Left lobe of liver (tissue), 2 donors: Measurements from ENCODE around the gene TRIL. TPM values are rescaled to one million over a fixed set of nuclear protein-coding genes. Genes with fewer than 3 reads are reported as not detected.

Experiments
- ATAC-seq: fragments of 200-7000 bp; cut with Tn5 transposase; one replicate; pipeline ENCODE4 v1.9.1; 2020; ENCODE audit warnings: mild to moderate bottlenecking, moderate library complexity
- DNase-seq: peaks from one replicate; pipeline ENCODE4 v3.0.0-alpha.2; 2020; ENCODE audit warnings: low spot score
- total RNA-seq: library from RNA; stranded (reverse); gene quantifications from one replicate; pipeline ENCODE4 v1.2.1, GENCODE V29; 2021
- donor health status: DM: no; HTN: no; CAD: no; lungs with moderate emphysema.
- donor health status: DM: no; HTN: yes; CAD: no.

Gene TRIL, protein sequence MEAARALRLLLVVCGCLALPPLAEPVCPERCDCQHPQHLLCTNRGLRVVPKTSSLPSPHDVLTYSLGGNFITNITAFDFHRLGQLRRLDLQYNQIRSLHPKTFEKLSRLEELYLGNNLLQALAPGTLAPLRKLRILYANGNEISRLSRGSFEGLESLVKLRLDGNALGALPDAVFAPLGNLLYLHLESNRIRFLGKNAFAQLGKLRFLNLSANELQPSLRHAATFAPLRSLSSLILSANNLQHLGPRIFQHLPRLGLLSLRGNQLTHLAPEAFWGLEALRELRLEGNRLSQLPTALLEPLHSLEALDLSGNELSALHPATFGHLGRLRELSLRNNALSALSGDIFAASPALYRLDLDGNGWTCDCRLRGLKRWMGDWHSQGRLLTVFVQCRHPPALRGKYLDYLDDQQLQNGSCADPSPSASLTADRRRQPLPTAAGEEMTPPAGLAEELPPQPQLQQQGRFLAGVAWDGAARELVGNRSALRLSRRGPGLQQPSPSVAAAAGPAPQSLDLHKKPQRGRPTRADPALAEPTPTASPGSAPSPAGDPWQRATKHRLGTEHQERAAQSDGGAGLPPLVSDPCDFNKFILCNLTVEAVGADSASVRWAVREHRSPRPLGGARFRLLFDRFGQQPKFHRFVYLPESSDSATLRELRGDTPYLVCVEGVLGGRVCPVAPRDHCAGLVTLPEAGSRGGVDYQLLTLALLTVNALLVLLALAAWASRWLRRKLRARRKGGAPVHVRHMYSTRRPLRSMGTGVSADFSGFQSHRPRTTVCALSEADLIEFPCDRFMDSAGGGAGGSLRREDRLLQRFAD
- 0.18 TPM for total RNA-seq

DNA sequence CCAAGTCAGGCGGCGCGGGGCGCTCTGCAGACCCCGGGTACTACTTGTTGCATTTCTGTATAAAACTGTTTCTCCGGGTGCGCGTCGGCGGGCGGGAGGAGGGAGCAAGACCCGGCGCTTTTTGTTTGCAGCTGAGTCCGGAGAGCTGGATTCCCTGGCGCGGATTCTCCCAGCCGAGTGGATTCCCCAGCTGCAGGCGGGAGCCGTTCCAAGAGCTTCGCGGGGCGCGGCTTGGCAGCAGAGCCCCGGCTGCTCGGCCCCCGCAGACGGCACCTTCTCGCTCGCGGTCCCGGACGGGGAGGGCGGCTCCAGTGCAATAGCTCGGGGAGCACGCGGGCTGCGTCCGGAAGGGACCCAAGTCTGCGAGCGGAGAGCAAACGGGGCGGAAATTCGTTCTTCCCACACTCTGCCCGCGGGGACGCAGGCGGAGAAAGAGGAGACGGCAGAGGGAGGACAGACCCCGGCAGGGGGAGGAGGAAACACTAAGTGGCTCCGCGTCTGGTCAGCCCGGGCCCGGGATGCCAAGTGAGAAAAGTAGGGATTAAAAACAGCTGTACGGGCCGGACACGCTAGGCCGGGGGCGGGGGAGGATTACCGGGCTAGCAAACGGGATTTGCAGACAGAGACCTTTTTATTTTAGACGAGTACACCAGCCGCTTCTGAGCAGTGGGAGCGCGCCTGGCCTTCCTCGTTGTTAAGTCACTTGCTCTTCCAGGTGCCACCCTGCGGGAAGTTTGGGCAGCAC is at the start of gene TRIL:
Gene TRIL (minus strand): TSS at position 96 of the 745 bp plus-strand sequence. CDS start 284 bp downstream, outside the sequence.
- DNase-seq (peak; percentile 51), ATAC-seq (no peak)

DNA sequence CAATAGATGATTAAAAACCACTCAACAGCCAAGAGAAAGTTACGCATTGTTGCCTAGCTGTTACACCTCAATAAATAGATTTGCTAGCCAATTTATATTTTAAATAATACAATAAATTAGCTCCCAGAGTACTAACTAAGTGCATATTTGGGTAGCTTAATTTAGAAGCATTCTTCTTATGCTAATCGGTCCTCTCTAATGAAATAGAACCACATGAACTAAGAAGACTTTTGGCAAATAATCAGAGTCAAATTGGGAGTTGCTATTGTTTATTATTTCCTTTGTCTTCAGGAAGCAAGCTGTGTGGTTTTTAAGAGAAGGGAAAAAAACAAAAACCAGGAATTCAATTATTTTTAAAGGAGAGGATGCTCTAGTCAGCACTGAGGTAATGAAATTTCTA is 49.0 kb upstream of the TRIL start:
- DNase-seq (no peak), ATAC-seq (no peak)

DNA sequence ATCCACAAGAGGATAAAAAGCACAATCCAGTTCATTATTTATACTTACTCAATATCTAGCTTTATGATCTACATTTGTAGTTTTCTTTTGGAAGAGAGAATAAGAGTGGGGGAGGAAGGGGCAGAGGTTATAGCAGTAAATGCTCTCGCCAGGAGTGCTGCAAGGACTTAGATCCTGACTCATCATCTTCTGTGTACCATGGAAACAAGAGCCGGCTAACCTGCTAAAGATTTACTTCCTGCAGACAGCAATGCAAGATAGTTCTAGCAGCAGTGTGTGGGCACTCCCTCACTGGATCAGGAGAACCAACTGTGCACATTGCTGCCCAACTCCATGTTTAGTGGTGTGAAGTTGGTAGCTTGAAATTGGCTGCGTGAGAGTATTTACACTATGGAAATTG is 47.7 kb upstream of the TRIL start:
- DNase-seq (no peak), ATAC-seq (no peak)

DNA sequence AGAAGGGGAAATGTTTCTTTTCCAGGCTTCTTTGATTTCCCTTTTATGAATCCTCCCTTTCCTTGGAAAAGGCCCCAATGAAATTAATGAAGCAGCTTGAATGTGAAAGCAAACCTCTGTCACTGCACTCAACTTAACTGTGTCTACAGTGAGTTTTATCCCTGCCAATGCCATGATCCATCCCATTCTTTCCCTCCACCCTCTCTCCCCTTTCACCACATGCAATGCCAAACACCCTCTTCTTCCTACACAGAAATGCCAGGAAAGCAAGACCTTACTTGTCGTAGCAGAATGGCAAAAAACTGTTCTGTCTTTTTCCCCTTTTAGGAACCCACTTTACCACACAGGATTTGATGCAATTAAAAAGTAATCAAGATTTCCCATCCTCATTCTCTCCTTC is 47.3 kb upstream of the TRIL start:
- DNase-seq = no peak
- ATAC-seq = no peak

DNA sequence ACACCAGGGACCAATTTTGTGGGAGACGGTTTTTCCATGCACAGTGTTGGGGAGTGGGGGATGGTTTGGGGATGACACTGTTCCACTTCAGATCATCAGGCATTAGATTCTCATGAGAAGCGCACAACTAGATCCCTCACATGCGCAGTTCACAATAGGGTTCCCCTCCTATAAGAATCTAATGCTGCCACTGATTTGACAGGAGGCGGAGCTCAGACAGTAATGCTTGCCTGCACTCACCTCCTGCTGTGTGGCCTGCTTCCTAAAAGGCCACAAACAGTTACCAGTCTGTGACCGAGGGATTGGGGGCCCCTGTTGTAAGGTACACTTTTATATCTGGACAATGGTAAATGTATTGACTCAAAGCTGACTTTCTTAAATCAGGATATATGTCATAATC is 45.6 kb upstream of the TRIL start:
- DNase-seq (no peak), ATAC-seq (no peak)

DNA sequence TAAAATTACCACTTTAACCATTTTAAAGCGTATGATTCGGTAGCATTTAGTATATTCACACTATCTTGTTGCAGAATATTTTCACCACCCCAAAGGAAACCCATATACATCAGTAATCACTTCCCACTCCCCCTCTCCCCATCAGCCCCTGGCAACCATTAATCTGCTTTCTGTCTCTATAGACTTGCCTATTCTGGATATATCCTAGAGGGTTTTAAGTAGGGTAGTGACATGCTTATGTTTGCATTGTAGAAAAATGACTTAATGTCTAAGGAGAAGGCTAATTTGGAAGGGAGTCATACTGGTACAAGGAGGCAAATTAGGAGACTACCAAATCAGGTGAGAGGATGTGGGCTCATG is 42.6 kb upstream of the TRIL start:
- no peak for ATAC-seq
- DNase-seq = no peak

DNA sequence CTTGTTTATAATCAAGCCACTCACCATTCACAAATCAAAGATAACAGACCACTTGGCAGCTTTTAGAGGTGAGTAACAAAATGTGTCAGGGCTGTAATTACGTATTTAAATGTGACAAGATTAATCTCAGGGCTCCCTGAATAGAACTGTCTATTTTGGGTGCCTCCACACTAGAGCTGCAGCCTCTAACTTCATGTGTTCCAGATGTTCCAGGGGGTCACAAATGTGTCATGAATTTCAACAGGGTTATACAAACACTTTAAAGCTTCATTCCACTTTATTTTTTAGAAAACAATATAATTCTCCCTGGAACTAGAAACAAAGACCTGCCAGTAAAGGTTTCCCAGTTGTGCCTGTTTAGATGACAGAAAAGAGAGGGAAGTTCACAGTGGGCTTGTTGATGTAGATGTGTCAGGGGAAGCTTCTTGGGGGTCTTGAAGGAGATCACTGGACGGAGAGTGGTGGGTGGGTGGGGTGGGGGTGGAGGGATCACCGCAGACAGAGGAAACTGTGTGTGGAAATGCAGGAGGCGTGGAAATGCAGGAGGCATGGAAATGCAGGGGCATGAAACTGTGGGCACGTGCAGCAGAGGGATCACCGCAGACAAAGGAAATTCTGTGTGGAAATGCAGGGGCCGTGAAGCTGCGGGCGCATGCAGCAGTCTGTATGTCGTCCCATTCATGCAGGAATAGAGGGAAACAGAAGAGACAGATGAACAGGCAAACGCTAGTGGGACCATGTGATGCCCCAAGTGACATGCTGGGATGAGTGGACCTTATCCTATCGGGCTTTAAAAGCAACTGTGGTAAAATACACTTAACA is 42.0 kb upstream of the TRIL start:
- DNase-seq = no peak
- ATAC-seq = no peak

DNA sequence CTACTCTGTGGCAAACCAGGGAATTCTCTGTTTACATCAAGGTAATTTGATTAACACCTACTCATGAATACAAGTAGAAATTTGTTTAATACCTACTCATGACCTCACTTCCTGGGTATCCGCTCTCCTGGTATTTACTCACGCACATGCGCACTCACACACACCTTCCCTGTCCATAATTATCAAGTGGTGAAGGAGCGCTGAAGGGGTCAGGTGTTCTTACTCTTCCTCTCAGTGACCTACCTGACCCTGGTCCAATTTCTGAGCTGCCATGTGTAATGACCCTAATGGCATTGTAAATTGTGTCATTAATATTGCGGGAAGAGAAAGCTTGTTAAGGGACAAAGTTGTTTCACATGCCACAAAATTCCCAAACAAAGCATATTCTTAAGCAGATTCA is 41.3 kb upstream of the TRIL start:
- no peak for DNase-seq

DNA sequence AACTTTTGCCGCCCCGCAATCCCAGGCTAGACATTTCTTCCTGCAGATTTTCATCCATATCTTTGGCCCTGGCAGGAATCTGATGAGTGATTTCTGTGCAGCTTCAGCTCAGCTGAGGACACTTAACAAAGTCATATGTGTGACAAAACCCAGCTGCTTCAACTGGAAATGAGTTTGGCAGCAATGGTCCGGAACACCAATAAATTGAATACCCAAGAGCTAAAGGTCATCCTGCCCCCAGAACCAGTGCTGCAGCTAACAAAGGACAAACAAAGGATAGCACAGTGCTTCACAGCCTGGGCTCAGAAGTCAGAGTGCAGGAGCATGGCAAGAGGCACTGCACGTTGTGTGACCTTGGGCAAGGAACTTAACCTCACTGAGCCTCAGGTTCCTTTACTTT is 40.0 kb upstream of the TRIL start:
- DNase-seq = no peak
- ATAC-seq = no peak

More for the DNA sequence above, 41.3 kb upstream of the TRIL start:
- ATAC-seq = no peak

DNA sequence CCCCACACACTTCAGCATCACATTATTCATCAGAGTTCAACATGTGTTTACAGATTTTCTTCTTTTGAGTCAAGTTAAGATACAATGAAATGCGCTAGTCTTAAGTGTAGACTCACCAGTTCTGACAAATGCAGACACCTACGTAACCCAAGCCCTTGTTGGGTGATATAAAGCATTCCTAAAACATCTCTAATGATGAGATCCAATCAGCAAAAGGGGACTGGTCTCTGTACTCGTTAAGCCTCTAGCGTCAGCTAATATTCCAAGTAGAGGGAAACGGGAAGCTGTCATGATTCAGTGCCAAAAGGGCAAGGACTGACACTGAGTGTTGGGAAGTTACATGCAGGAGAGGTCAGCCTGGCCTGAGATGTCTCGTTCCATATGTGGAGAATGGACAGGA is 38.7 kb upstream of the TRIL start:
- ATAC-seq (peak; percentile 30), DNase-seq (no peak)

DNA sequence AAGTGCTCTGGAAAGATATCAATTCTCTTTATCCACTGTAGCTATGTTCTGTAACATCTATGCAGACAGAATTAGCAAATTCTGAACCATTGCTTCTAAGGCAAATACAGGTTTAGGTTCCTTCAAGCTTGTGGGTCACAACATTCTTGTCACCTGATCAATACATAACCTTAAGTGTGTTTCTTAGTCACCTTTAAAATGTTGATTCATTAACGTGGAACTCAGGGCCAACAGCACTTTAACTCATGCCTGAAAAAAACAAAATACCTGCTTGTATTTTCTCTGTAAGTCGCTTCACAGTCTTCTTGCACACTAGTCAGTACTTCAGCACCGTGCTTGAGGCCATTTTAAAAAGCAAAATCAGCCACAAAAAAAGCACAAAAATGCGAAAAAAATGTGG is 35.2 kb upstream of the TRIL start:
- DNase-seq (no peak), ATAC-seq (no peak)

DNA sequence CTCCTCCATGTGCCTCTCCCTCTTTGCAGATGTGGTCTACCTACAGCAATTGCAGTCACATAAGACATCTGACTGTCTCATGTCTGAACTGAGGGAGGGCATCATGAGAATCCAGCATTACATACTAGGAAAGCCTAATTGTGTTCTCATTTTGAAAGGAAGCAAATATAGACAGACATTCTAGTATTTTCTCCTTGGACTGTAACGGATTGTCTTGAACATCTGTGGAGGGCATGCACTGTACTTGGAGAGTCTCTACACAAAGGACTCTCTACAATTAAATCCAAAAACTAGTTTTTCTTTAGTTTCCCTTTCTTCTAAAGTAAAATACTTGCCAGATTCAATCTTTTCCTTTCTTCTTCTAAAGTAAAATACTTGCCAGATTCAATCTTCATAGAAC is 34.7 kb upstream of the TRIL start:
- DNase-seq (no peak), ATAC-seq (no peak)

DNA sequence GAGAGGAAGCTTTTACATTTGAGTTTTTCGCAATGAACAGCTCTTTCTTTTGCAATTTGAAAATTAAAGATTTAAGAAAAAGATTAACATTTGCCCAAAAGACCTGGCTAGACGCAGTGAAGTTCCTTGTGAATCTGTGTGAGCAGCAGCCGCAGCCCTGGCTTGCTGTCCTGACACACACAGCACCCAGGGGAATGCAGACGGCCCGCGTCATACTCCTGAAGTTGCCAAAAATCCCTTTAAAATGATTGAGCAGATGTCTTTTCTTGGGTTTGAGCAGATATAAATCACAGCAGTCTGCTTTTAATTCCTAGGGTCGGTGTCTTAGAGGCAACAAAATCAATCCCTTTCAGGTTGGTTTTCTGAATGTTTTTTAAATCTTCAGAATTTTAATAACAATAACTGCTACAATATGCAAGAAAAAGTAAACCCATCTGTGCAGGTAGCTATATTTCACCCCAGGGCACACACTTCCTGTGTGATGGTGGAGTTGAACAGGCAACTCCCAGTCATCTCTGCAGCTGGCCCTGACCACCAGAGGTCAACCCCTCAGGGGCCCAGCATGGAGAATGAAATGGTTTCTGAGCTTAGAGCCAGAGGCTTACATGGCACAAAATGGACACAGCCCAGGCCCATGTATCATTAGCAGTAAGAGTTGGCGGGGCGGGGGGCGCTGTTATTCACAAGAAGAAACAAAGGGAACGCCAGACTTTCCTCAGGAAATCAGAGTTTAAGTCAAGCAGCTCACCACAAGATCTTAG is 32.2 kb upstream of the TRIL start:
- DNase-seq = no peak

DNA sequence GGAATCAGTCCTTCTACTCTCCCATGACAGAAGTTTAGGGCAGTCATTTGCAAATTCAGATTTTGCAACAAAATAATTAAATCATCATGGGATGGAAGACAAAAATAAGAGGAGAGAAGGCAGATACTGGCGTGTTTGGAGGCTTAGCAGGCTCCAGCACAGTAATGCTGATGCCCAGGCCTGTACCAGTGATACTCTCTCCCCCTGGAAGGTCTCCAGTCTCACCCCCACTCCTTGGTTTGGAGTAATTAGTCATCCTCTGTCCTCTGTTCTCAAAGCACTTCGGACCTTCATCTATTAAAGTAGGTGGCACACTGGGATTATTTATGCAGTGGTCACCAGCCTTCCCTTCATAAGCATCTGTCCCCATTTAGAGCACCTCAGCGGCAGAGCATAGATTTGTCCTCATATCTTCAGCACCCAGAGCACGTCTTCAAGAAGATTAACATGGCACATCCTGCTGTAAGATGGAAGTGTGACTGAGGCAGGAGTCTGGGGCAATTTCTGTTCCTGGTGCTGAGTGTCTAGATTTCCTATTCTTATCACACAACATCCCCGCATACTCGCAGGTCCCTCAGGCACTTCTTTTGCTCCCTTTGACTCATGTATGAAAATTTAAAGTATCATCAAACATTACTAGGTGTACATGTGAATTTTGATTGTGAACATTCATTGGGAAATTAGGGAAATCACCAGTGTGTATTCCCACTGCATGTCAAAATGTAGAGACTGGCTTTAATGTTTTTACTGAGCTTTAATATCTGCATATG is 31.3 kb upstream of the TRIL start:
- ATAC-seq = no peak
- no peak for DNase-seq

More for the DNA sequence above, 32.2 kb upstream of the TRIL start:
- no peak for ATAC-seq

DNA sequence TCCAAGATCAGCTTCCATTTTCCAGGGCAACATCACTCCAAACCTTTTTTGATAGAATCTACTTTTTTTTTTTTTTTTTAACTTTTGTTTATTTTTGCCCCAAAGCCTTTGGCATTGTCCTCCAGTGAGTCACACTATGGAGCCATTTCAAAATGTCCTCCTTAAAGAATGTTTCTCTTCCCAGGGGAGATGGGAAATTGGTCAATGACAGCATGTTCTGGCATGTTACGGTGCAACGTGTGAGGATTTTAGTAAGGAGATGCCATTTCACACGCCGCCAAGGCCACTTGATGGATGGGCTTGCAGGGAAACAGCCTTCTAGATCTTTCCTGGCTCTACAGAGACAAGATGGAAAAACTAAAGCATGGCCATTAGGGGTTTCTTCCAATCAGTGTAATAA is 30.7 kb upstream of the TRIL start:
- ATAC-seq (no peak), DNase-seq (no peak)

DNA sequence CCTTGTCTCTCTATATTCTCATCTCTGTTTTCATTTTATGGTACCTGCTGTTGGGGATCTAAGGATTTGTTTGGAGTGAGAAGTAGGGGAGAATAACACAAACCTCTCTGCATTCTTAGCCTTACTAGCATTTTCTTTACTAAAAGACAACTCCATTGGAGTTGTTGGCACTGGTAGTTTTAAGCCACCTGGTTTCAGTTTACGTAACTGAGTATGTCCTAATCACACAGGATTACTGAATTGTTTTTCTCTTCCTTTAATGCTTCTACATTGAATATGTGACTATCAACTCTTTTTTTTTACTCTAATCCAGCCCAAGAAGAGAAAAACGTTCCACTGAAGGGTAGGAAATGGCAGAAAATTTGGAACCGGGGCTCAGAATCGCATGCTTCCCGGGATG is 30.0 kb upstream of the TRIL start:
- no peak for DNase-seq
- no peak for ATAC-seq

DNA sequence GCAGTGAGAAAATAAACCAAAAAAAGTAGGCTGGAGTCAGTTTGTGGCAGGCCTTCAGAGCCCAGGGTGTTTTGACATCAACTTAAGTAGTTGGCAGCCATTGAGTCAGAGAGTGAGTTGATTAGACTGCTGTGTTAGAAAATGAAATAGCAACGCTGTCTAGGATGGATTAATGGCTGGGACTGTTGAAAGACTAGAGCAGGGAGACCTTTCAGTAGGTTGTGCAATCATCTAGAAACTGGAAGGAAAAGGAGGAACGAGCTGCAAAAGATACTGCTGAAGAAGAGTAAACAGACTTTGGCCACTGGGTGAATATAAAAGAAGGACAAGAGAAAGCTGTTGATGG is 28.6 kb upstream of the TRIL start:
- no peak for DNase-seq
- no peak for ATAC-seq

DNA sequence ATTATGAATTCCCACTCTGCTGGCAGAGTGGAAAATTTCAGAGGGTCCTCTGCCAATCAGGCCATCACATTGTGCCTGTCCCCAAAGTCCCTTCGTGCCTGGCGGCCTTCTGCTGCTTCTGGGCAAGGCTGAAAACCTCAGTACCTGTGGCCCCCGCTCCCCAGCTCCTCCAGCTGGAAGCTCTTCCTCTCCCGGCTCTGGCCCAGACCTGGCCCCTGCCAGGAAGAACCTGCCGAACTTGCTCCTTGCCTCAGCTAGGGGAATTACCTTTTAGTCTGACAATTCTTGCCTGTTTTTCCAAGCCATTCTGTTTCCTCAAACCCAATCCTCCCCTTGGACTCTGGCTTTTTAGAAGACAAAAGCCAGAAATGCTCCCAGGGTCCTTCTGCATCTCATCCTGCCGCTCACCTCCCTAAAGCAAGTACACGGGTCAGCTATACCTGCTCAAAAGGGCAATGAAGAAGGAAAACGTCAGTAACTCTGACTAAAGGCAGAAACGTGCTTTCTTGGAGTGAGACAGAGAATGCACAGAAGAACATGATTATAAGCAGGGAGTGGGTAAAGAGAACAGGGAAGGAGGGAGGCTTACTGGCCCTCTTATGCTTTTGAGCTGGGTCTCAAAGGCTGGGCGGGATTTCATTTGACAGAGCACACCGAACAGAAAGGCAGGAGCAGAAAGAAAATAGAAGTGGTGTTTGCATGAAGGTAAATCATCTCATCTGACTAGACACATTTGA is 28.1 kb upstream of the TRIL start:
- ATAC-seq = no peak
- no peak for DNase-seq

DNA sequence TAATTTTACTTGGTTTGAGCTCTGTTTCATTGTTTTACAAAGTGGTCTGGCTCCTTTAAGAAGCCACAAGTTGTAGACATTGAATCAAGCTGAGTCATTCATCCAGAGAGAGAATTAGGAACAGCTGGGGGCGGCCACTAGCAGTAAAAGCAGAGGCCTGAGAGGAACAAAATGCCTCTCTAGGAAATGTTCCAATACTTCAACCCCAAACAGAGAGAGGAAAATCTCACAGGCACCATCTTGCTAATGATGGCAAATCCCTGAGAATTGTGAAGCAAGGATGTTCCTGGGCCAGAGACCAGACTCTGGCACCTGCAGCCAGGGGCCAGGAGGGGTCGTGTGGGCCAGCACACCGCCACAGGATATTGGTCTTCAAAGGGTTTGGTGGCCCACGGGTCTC is 26.5 kb upstream of the TRIL start:
- no peak for ATAC-seq

More for the DNA sequence above, 26.5 kb upstream of the TRIL start:
- DNase-seq = no peak
